Right cardiac atrium (tissue), 5 donors: ENCODE results near the gene MIA. TPM values are rescaled to one million over a fixed set of nuclear protein-coding genes. Genes with fewer than 3 reads are reported as not detected.

Source experiments
- ATAC-seq, 2 donors: fragments of 200-7000 bp; cut with Tn5 transposase; one replicate each; pipeline versions ENCODE4 v1.8.0 to v1.9.1; 2020; ENCODE audit warnings: moderate library complexity in 2 of 2, mild to moderate bottlenecking in 1 of 2
- DNase-seq, 3 donors: peaks; one replicate each; pipeline ENCODE4 v3.0.0-alpha.2; 2020
- H3K27ac ChIP-seq: one replicate; pipeline ENCODE4 v1.5.1; 2013; ENCODE audit warnings: mild to moderate bottlenecking, low read length, control low read depth, moderate library complexity
- H3K27me3 ChIP-seq: one replicate; pipeline ENCODE4 v1.6.1; 2013; ENCODE audit not compliant: control insufficient read depth, insufficient read depth
- H3K4me1 ChIP-seq: one replicate; pipeline ENCODE4 v1.6.1; 2013; ENCODE audit warnings: low read length; ENCODE audit not compliant: control insufficient read depth, insufficient read depth
- H3K4me3 ChIP-seq: one replicate; pipeline ENCODE4 v1.5.1; 2013; ENCODE audit warnings: low read length, control low read depth
- H3K9me3 ChIP-seq: one replicate; pipeline ENCODE4 v1.6.1; 2013; ENCODE audit warnings: low read length; ENCODE audit not compliant: control insufficient read depth
- WGBS: extraction: QIAGEN DNeasy Blood & Tissue Kit; methylation state at CpG from one replicate; pipeline ENCODE4 v1.1.7; 2013; 5-methylcytosine and 5-hydroxymethylcytosine counted together
- intact Hi-C, 4 donors: fragments of 100-400 bp; cut with DNase I; formaldehyde crosslinking; loops; one replicate each; pipeline versions ENCODE4 v1.11.0 to v1.14.0; 2022 to 2023
- polyA plus RNA-seq: library from polyadenylated mRNA; stranded (reverse); fragments of 200-250 nt; gene quantifications from one replicate; pipeline ENCODE4 v1.2.3, GENCODE V29; 2013
- total RNA-seq, 4 donors: library from RNA; stranded (reverse); fragmentation: NEBNext Ultra II Directional; extraction: Animal tissue kit (Norgen Biotek cat#: 25700); gene quantifications; one replicate each; pipeline ENCODE4 v1.2.1, GENCODE V29; 2021
- donor health status: healthy with polysubstance abuse.
- donor health status: DM: no; HTN: yes; CAD: no.
- donor health status: DM: no; HTN: no; CAD: no.
- donor health status: DM: no; HTN: yes; CAD: no; lungs with severe emphysema.
- donor health status: DM: yes; HTN: yes; CAD: no.

The MIA gene
- total and polyA plus RNA-seq, 5 donors: 0.71 to 3.7 (median 1.6) TPM

GRCh38 chr19:40799558-40800338 lies 24.4 kb downstream of the MIA start:
- Histone ChIP-seq H3K4me3 (peak overlapping the region; percentile 89), H3K27ac (peak overlapping the region; percentile 63), H3K4me1 (peaks cover 40% of the 10 kb centered on the region), H3K27me3 (no peaks in the 10 kb centered on the region), H3K9me3 (no peaks in the 10 kb centered on the region)
- intact Hi-C loops: loop anchor here in 2 of 4 donors (5.0 kb wide), 2 partner anchors 47 to 137 kb away; partner anchors contain the start of genes ACTMAP (in 1 of the 2) and SNRPA (in 1 of the 2)
- ATAC-seq (peak; percentile 8 to 46), DNase-seq (peak; percentile 78 to 90 (median 89))
- WGBS: 1% methylated on average over 40 of the region's 40 CpGs

- H3K27ac ChIP-seq: peak overlapping the region; percentile 63
- H3K4me3 ChIP-seq: peak overlapping the region; percentile 89
- ATAC-seq (no peak), DNase-seq (peak in 2 of 3 donors; percentile 23 to 57)
- WGBS: 55% methylated on average over 27 of the region's 27 CpGs
- H3K4me1 ChIP-seq: peaks cover 47% of the 10 kb centered on the region
- no peaks in the 10 kb centered on the region for H3K27me3 ChIP-seq
- no peaks in the 10 kb centered on the region for H3K9me3 ChIP-seq
- intact Hi-C loops: loop anchor here in 2 of 4 donors (5.0 kb wide), 2 partner anchors 48 to 138 kb away; partner anchors contain the start of genes ACTMAP (in 1 of the 2) and SNRPA (in 1 of the 2)
These were observed 25.1 kb downstream of the MIA start for GRCh38 chr19:40800339-40800996.

DNA sequence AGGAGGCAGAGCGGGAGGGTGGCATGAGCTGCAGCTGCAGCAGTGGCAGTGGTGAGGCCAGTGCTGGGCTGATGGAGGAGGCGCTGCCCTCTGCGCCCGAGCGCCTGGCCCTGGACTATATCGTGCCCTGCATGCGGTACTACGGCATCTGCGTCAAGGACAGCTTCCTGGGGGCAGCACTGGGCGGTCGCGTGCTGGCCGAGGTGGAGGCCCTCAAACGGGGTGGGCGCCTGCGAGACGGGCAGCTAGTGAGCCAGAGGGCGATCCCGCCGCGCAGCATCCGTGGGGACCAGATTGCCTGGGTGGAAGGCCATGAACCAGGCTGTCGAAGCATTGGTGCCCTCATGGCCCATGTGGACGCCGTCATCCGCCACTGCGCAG lies 25.7 kb downstream of the MIA start:
- Histone ChIP-seq H3K9me3 (no peaks in the 10 kb centered on the region), H3K4me3 (no peak overlapping the region), H3K4me1 (peaks cover 51% of the 10 kb centered on the region), H3K27me3 (no peaks in the 10 kb centered on the region), H3K27ac (no peak overlapping the region)
- no peak for ATAC-seq
- peak in 1 of 3 donors; percentile 69 for DNase-seq
- intact Hi-C loops: loop anchor here in 2 of 4 donors (5.0 kb wide), 2 partner anchors 49 to 139 kb away; partner anchors contain the start of genes ACTMAP (in 1 of the 2) and SNRPA (in 1 of the 2)
- 75% methylated on average over 27 of the region's 27 CpGs for WGBS

- WGBS: 19% methylated on average over 13 of the region's 13 CpGs
- no peaks in the 10 kb centered on the region for H3K27me3 ChIP-seq
- intact Hi-C loops: loop anchor here in 2 of 4 donors (5.0 kb wide), 2 partner anchors 49 to 139 kb away; partner anchors contain the start of genes ACTMAP (in 1 of the 2) and SNRPA (in 1 of the 2)
- H3K4me1 ChIP-seq: peaks cover 57% of the 10 kb centered on the region
- peak overlapping the region; percentile 83 for H3K27ac ChIP-seq
- DNase-seq (peak in 1 of 3 donors; percentile 47), ATAC-seq (no peak)
- peak overlapping the region; percentile 21 for H3K4me3 ChIP-seq
- no peaks in the 10 kb centered on the region for H3K9me3 ChIP-seq
These were observed 26.3 kb downstream of the MIA start for GRCh38 chr19:40801426-40802299.

DNA sequence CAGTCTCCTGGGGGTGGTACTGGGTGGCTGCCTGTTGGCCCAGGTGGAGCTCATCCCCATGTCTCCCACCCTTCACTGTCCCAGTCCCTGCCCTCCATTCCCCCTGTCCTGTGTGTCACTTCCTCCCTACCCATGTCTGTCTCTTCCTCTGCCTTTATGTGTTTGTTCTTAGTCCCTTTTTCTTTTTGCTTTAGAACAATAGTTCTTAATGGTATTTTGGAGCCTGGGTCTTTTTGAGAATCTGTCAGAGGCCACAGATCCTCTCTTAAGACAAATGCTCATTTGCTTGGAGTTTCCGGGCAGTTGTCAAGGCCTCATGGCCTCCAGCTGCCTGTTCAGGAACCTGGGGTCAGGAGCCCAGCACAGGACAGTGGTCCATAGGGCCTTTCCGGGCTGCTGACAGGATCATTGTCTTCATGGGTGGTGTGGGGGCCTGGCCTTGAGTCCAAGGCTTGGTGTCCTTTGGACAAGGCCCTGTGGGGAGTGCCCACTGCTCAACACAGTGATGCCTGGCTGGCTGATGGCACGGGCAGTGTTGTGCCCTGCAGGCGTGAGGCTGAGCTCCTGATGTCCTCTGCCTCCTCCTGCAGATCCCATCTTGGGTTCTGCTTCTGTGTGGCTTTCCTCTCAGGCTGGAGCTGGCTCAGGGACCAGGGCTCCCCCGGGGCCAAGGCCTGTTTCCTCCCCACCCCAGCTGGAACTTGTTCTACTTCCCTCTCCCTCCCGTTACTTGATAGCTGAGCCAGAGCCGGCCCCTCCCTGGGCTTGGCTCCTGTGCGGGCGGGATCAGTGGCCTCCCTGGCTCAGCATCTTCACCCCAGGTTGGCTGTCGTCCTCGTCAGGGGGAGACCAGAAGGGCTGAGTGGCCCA lies 27.2 kb downstream of the MIA start:
- intact Hi-C loops: loop anchor here in 2 of 4 donors (5.0 kb wide), 2 partner anchors 50 to 140 kb away; partner anchors contain the start of genes ACTMAP (in 1 of the 2) and SNRPA (in 1 of the 2)
- Histone ChIP-seq H3K27me3 (no peaks in the 10 kb centered on the region), H3K9me3 (no peaks in the 10 kb centered on the region), H3K4me1 (peaks cover 57% of the 10 kb centered on the region), H3K27ac (peak overlapping the region; percentile 83), H3K4me3 (peak overlapping the region; percentile 21)
- ATAC-seq (peak; percentile 5 to 17), DNase-seq (peak; percentile 79 to 93 (median 92))
- 11% methylated on average over 11 of the region's 11 CpGs for WGBS

GRCh38 chr19:40803170-40803856 lies 28.0 kb downstream of the MIA start:
- H3K9me3 ChIP-seq: no peaks in the 10 kb centered on the region
- peak overlapping the region; percentile 83 for H3K27ac ChIP-seq
- H3K4me3 ChIP-seq: no peak overlapping the region
- DNase-seq: no peak
- no peak for ATAC-seq
- H3K27me3 ChIP-seq: no peaks in the 10 kb centered on the region
- intact Hi-C loops: loop anchor here in 2 of 4 donors (5.0 kb wide), 2 partner anchors 51 to 141 kb away; partner anchors contain the start of genes ACTMAP (in 1 of the 2) and SNRPA (in 1 of the 2)
- H3K4me1 ChIP-seq: peaks cover 57% of the 10 kb centered on the region
- 36% methylated on average over 9 of the region's 9 CpGs for WGBS

GRCh38 chr19:40803857-40804782 lies 28.8 kb downstream of the MIA start:
- ATAC-seq (no peak), DNase-seq (peak; percentile 64 to 84 (median 78))
- peaks cover 57% of the 10 kb centered on the region for H3K4me1 ChIP-seq
- 61% methylated on average over 6 of the region's 6 CpGs for WGBS
- H3K27me3 ChIP-seq: no peaks in the 10 kb centered on the region
- H3K9me3 ChIP-seq: no peaks in the 10 kb centered on the region
- intact Hi-C loops: loop anchor here in 2 of 4 donors (5.0 kb wide), 2 partner anchors 52 to 142 kb away; partner anchors contain the start of genes ACTMAP (in 1 of the 2) and SNRPA (in 1 of the 2)
- H3K4me3 ChIP-seq: no peak overlapping the region
- H3K27ac ChIP-seq: peak overlapping the region; percentile 83

- DNase-seq: peak in 2 of 3 donors; percentile 38 to 74
- no peak for ATAC-seq
- WGBS: 21% methylated on average over 7 of the region's 7 CpGs
- intact Hi-C loops: loop anchor here in 3 of 4 donors (5.0 kb wide), 2 partner anchors 53 to 143 kb away; partner anchors contain the start of genes ACTMAP (in 1 of the 3) and SNRPA (in 1 of the 3)
- H3K27me3 ChIP-seq: no peaks in the 10 kb centered on the region
- H3K4me1 ChIP-seq: peaks cover 58% of the 10 kb centered on the region
- no peaks in the 10 kb centered on the region for H3K9me3 ChIP-seq
- H3K4me3 ChIP-seq: no peak overlapping the region
- H3K27ac ChIP-seq: peak overlapping the region; percentile 83
These were observed 29.5 kb downstream of the MIA start for GRCh38 chr19:40804783-40805242.
